Ectodermal cell (in vitro differentiated cells): ENCODE measurements around the gene PANK4.

Experiments
- H3K27ac ChIP-seq: 2 replicates; pipeline ENCODE4 v1.7.0; 2013; ENCODE audit warnings: mild to moderate bottlenecking, low read depth, low read length; ENCODE audit not compliant: insufficient read depth, poor library complexity, severe bottlenecking
- H3K27me3 ChIP-seq: 2 replicates; pipeline ENCODE4 v1.7.0; 2013; ENCODE audit warnings: mild to moderate bottlenecking, low read length; ENCODE audit not compliant: insufficient read depth, control insufficient read depth, poor library complexity, severe bottlenecking
- H3K36me3 ChIP-seq: one replicate; pipeline ENCODE4 v1.7.0; 2013; ENCODE audit warnings: low read length; ENCODE audit not compliant: control insufficient read depth, insufficient read depth
- H3K4me1 ChIP-seq: one replicate; pipeline ENCODE4 v1.7.0; 2013; ENCODE audit warnings: low read length; ENCODE audit not compliant: control insufficient read depth, insufficient read depth
- H3K4me3 ChIP-seq: 2 replicates; pipeline ENCODE4 v1.7.0; 2013; ENCODE audit warnings: low read depth, low read length, control low read depth; ENCODE audit not compliant: insufficient read depth
- H3K9me3 ChIP-seq: 2 replicates; pipeline ENCODE4 v1.7.0; 2013; ENCODE audit warnings: mild to moderate bottlenecking, low read length, moderate library complexity; ENCODE audit not compliant: control insufficient read depth
- WGBS, 2 experiments: methylation state at CpG; one replicate each; pipeline ENCODE4 v1.1.7; 2013; ENCODE audit warnings: missing lambda C conversion rate in 2 of 2; 5-methylcytosine and 5-hydroxymethylcytosine counted together

PANK4 gene

GRCh38 chr1:2519729-2520128 is 6.7 kb downstream of the PANK4 start:
- Histone ChIP-seq H3K4me3 (no peak overlapping the region), H3K9me3 (no peaks in the 10 kb centered on the region), H3K36me3 (peaks cover 47% of the 10 kb centered on the region), H3K27me3 (no peaks in the 10 kb centered on the region), H3K27ac (no peak overlapping the region), H3K4me1 (peaks cover 5% of the 10 kb centered on the region)
- WGBS, 2 experiments, result 96 to 97% methylated on average over 30 of the region's 30 CpGs

DNA sequence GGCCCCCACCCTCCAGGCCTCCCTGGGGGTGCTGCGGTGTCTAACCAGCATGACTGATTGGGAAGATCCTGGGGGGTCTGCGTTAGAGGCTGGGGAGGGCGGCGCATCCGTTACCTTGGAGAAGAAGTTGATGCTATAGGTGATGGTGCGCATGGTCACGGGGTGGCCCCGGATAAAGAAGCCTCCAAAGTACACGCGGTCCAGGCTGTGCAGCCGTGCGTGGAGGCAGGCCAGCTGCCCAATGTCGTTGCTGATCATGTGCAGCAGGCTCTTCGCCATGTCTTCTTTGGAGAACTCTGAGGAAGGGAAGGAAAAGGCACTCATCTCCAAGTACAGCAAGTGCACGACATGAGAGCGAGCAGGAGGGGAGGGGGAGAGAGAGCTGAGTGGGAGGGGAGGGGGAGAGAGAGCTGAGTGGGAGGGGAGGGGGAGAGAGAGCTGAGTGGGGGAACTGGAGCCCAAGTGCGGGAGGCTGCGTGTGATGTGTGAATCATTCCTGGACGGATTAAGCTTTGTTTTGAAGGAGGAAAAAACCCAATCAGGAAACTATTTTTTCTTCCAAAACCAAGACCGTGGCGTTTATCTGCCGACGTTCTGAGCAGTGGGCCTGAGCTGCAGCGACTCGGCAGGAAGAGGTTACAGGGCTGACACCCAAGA is 7.2 kb downstream of the PANK4 start:
- WGBS, 2 experiments, result 96 to 97% methylated on average over 25 of the region's 25 CpGs
- no peak overlapping the region for H3K4me3 ChIP-seq
- H3K9me3 ChIP-seq, result no peaks in the 10 kb centered on the region
- H3K27me3 ChIP-seq, result no peaks in the 10 kb centered on the region
- H3K4me1 ChIP-seq, result no peaks in the 10 kb centered on the region
- H3K27ac ChIP-seq, result no peak overlapping the region
- peaks cover 49% of the 10 kb centered on the region for H3K36me3 ChIP-seq

- 96% methylated on average over 26 of the region's 26 CpGs for WGBS, 2 experiments
- no peaks in the 10 kb centered on the region for H3K9me3 ChIP-seq
- no peak overlapping the region for H3K4me3 ChIP-seq
- H3K27ac ChIP-seq, result no peak overlapping the region
- no peaks in the 10 kb centered on the region for H3K27me3 ChIP-seq
- H3K36me3 ChIP-seq, result peaks cover 55% of the 10 kb centered on the region
- H3K4me1 ChIP-seq, result no peaks in the 10 kb centered on the region
Observed at GRCh38 chr1:2518528-2518927, 7.9 kb downstream of the PANK4 start.

DNA sequence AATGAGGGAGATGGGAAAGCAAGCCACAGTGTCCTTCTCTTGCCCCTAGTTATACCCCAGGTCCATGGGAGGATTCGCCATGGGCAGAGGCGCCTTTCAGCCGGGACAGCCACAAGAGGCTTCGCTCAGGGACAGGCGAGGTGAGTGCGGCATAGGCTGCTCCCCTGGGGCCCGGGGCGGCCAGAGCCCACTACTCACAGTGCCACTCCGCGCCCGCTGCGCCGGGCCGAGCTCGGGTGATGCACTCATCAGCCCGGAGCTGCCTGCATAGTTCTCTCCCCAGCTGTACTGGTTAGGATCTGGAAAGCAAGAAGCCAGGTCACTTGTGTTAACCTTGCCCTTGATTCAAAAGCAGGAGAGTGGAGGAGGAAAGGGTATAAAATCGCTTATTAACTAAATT is 8.4 kb downstream of the PANK4 start:
- peaks cover 57% of the 10 kb centered on the region for H3K36me3 ChIP-seq
- WGBS, 2 experiments, result 96 to 97% methylated on average over 17 of the region's 17 CpGs
- H3K4me3 ChIP-seq, result no peak overlapping the region
- no peaks in the 10 kb centered on the region for H3K27me3 ChIP-seq
- no peaks in the 10 kb centered on the region for H3K9me3 ChIP-seq
- H3K4me1 ChIP-seq, result no peaks in the 10 kb centered on the region
- no peak overlapping the region for H3K27ac ChIP-seq

DNA sequence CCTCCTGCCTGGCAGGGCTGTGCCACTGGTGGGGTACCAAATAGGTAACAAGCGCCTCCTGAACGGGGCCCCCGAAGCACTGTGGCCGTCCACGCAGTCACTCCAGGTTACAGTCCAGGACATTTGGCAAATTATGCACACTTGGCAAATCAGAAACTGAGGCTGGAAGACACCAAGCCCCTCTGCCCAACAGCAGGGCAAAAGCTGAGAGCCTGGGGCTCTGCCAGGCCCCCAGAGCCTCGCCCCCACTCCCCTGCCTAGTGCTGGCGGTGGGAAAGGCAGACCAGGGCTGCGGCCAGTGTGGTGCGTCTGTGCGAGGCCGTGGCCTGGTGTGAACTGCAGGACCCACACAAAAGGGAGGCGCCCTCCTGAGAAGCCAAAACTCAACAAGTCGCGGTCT is 9.4 kb downstream of the PANK4 start:
- Histone ChIP-seq H3K4me1 (no peaks in the 10 kb centered on the region), H3K4me3 (no peak overlapping the region), H3K27me3 (no peaks in the 10 kb centered on the region), H3K27ac (no peak overlapping the region), H3K9me3 (no peaks in the 10 kb centered on the region), H3K36me3 (peaks cover 61% of the 10 kb centered on the region)
- WGBS, 2 experiments, result 96% methylated on average over 14 of the region's 14 CpGs

DNA sequence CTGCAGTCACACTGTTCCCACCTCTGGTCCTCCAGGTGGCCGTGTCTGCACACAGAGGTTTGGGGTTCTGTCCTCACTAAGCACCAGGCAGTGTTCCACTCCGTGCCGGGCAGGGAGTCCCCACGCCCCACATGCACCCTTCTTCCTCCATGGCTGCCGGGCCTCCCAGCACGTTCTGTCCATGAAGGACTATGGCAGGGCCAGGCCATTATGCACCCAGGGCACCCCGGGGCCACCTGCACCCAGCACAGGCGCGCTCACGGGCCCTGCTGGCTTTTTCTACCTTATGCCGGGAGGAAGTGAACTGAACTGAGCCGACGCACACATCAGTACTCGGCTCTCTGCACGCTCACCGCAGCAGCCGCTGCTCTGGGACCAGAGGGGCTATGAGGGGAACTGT is 10.3 kb downstream of the PANK4 start:
- peaks cover 61% of the 10 kb centered on the region for H3K36me3 ChIP-seq
- WGBS, 2 experiments, result 92 to 94% methylated on average over 17 of the region's 17 CpGs
- H3K9me3 ChIP-seq, result no peaks in the 10 kb centered on the region
- no peak overlapping the region for H3K4me3 ChIP-seq
- no peaks in the 10 kb centered on the region for H3K4me1 ChIP-seq
- no peak overlapping the region for H3K27ac ChIP-seq
- no peaks in the 10 kb centered on the region for H3K27me3 ChIP-seq

GRCh38 chr1:2515763-2516080 is 10.7 kb downstream of the PANK4 start:
- no peak overlapping the region for H3K4me3 ChIP-seq
- H3K9me3 ChIP-seq, result no peaks in the 10 kb centered on the region
- H3K4me1 ChIP-seq, result no peaks in the 10 kb centered on the region
- no peaks in the 10 kb centered on the region for H3K27me3 ChIP-seq
- H3K27ac ChIP-seq, result no peak overlapping the region
- peaks cover 61% of the 10 kb centered on the region for H3K36me3 ChIP-seq
- 94 to 95% methylated on average over 11 of the region's 11 CpGs for WGBS, 2 experiments

- Histone ChIP-seq H3K27ac (no peak overlapping the region), H3K27me3 (no peaks in the 10 kb centered on the region), H3K4me3 (no peak overlapping the region), H3K9me3 (no peaks in the 10 kb centered on the region), H3K36me3 (peaks cover 62% of the 10 kb centered on the region), H3K4me1 (no peaks in the 10 kb centered on the region)
- 93 to 94% methylated on average over 45 of the region's 45 CpGs for WGBS, 2 experiments
Observed at GRCh38 chr1:2514863-2515762, 11.3 kb downstream of the PANK4 start.

- no peaks in the 10 kb centered on the region for H3K27me3 ChIP-seq
- H3K4me3 ChIP-seq, result no peak overlapping the region
- H3K36me3 ChIP-seq, result peaks cover 60% of the 10 kb centered on the region
- H3K4me1 ChIP-seq, result no peaks in the 10 kb centered on the region
- H3K9me3 ChIP-seq, result no peaks in the 10 kb centered on the region
- 96 to 97% methylated on average over 43 of the region's 43 CpGs for WGBS, 2 experiments
- no peak overlapping the region for H3K27ac ChIP-seq
Observed at GRCh38 chr1:2513939-2514652, 12.3 kb downstream of the PANK4 start.

DNA sequence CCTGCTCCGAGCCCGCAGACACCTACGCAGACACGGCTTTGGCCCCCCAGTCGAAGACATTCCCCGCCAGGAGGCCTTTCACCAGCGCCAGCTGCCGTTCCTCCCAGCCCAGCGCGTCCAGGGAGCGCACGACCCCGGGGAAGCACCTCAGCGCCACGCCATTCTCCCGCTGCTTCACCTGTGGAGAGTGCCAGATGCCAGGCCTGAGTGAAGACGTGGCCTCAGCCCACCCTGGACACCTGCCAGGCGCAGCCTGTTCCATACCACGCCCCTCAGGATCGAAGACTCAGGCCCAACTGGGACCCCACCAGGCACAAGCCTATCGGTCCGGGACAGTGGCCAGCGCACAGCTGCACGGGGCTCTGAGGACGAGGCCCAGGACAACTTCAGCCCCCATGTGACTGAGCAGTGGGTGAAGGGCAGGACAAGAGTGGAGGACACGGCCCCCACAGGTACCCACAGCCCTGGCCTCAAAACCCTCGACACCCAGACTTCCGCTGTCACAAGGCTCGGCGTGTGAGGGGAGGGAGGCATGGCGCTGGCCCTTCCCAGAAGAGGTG is 13.5 kb downstream of the PANK4 start:
- Histone ChIP-seq H3K27me3 (no peaks in the 10 kb centered on the region), H3K36me3 (peaks cover 51% of the 10 kb centered on the region), H3K4me3 (no peak overlapping the region), H3K4me1 (no peaks in the 10 kb centered on the region), H3K27ac (no peak overlapping the region), H3K9me3 (no peaks in the 10 kb centered on the region)
- WGBS, 2 experiments, result 94% methylated on average over 31 of the region's 31 CpGs
